ENCODE results near the gene INSR.
A peak's percentile ranks its signal among the peaks of the same experiment; 100 is the strongest.

Gene INSR

DNA sequence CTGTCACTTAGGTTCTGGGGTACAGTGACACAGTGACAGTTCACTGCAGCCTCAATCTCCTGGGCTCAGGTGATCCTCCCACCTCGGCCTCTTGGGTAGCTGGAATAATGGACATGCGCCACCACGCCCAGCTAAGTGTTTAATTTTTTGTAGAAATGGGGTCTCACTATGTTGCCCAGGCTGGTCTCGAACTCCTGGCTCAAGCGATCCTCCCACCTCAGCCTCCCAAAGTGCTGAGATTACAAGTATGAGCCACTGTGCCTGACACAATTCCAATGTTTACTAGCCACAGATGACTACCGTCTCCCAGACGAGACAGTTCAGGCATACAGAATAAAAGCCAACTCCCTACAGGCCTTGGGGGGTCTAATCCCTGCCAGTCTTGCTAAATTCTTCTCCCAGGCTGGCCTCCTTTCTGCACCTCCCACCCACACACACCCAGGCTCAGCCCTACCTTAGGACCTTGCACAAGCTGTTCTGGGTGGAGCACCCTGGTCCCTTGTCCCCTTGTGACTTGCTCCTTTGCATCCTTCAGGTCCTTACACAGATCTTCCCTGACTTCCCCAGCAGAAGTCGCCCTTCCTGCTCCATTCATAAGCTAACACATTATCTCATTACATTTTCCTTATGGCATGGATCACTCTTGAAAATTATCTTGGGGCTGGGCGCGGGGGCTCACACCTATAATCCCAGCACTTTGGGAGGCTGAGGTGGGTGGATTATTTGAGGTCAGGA, 106.4 kb downstream of the INSR start:
- H3K9me3 ChIP-seq (ENCODE audit: control insufficient read depth, low read length): no peaks in the 10 kb centered on the region
- H3K79me2 ChIP-seq: peaks cover 11% of the 10 kb centered on the region
- no peak overlapping the region for H3K27ac ChIP-seq
- no peak overlapping the region for H3K4me2 ChIP-seq (ENCODE audit: low read length)
- H3K9ac ChIP-seq: no peak overlapping the region
- no peaks in the 10 kb centered on the region for H3K27me3 ChIP-seq (ENCODE audit: control insufficient read depth, insufficient read depth, low read length)
- H3K4me3 ChIP-seq (ENCODE audit: low read depth, low read length): no peak overlapping the region
- H3K36me3 ChIP-seq (ENCODE audit: control insufficient read depth, insufficient read depth, low read length): no peaks in the 10 kb centered on the region
- H2AFZ ChIP-seq: no peak overlapping the region
- TF ChIP-seq, protein P1, sequence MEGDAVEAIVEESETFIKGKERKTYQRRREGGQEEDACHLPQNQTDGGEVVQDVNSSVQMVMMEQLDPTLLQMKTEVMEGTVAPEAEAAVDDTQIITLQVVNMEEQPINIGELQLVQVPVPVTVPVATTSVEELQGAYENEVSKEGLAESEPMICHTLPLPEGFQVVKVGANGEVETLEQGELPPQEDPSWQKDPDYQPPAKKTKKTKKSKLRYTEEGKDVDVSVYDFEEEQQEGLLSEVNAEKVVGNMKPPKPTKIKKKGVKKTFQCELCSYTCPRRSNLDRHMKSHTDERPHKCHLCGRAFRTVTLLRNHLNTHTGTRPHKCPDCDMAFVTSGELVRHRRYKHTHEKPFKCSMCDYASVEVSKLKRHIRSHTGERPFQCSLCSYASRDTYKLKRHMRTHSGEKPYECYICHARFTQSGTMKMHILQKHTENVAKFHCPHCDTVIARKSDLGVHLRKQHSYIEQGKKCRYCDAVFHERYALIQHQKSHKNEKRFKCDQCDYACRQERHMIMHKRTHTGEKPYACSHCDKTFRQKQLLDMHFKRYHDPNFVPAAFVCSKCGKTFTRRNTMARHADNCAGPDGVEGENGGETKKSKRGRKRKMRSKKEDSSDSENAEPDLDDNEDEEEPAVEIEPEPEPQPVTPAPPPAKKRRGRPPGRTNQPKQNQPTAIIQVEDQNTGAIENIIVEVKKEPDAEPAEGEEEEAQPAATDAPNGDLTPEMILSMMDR (IDR thresholded peaks at IDR 0.05): no peak
- H3K4me1 ChIP-seq: no peaks in the 10 kb centered on the region

DNA sequence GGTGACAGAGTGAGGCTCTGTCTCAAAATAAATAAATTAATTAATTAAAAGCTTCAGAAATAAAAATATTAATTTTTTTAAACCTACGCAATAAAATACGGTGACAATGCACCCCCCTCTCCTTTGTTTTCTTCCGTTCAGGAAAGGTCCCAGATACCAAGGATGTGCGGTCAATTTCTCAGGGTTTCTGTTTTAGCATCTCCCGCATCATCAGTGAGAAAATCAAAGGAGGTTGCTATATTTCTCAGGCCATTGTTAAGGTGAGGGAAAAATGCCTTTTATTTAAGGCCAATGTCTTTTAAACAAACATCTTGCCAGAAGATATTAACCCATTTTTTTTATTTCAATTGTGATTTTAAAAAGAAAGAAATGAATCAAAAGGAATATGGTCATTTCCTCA, 111.7 kb downstream of the INSR start:
- no peaks in the 10 kb centered on the region for H3K36me3 ChIP-seq (ENCODE audit: control insufficient read depth, insufficient read depth, low read length)
- no peak overlapping the region for H3K4me3 ChIP-seq (ENCODE audit: low read depth, low read length)
- no peak overlapping the region for H3K9ac ChIP-seq
- TF ChIP-seq, protein P1 (IDR thresholded peaks at IDR 0.05): no peak
- no peak overlapping the region for H2AFZ ChIP-seq
- H3K4me2 ChIP-seq (ENCODE audit: low read length): no peak overlapping the region
- H3K79me2 ChIP-seq: peaks cover 24% of the 10 kb centered on the region
- no peaks in the 10 kb centered on the region for H3K27me3 ChIP-seq (ENCODE audit: control insufficient read depth, insufficient read depth, low read length)
- H3K9me3 ChIP-seq (ENCODE audit: control insufficient read depth, low read length): no peaks in the 10 kb centered on the region
- peak overlapping the region; percentile 69 for H3K27ac ChIP-seq
- no peaks in the 10 kb centered on the region for H3K4me1 ChIP-seq

DNA sequence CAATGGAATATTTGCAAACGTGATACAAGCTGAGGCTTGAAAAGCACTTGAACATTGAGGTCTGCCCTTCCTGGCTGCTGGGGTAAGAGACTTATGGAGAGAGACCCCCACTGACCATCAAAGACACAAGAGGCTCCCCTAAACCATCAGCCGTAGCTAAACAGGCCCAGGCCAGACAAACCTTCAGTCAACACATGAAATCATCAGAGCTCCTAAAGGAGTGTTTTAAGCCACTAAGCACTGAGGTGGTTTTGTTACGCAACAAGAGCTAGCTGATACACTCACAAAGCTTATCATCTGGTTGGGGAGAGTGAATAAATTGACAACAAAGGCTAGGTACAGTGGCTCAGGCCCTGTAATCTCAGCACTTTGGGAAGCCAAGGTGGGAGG, 114.3 kb downstream of the INSR start:
- no peak overlapping the region for H3K27ac ChIP-seq
- H3K36me3 ChIP-seq (ENCODE audit: control insufficient read depth, insufficient read depth, low read length): no peaks in the 10 kb centered on the region
- H3K4me2 ChIP-seq (ENCODE audit: low read length): no peak overlapping the region
- no peaks in the 10 kb centered on the region for H3K9me3 ChIP-seq (ENCODE audit: control insufficient read depth, low read length)
- no peaks in the 10 kb centered on the region for H3K27me3 ChIP-seq (ENCODE audit: control insufficient read depth, insufficient read depth, low read length)
- no peak overlapping the region for H3K4me3 ChIP-seq (ENCODE audit: low read depth, low read length)
- no peaks in the 10 kb centered on the region for H3K4me1 ChIP-seq
- H3K9ac ChIP-seq: no peak overlapping the region
- H3K79me2 ChIP-seq: peaks cover 42% of the 10 kb centered on the region
- no peak overlapping the region for H2AFZ ChIP-seq
- TF ChIP-seq, protein P1 (IDR thresholded peaks at IDR 0.05): no peak

DNA sequence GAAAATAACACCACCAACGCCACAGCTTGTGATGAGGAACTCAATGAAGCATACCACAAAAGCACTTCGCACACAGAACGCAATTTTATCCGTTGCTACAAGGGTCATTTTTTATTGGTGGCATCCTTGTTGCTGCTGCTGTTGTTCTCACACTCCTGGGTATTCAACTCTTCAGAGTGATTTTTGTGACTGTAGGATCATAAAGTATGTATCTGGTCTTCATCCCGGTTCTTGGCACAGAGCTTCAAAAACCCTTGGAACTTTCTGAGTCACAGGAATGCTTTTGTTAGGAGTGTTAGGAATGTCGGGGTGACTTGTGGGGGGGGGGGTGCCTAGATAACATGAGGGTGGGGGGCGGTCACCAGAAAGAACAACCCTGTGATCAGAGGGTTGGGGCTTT, 116.3 kb downstream of the INSR start:
- Histone ChIP-seq H3K79me2 (peaks cover 37% of the 10 kb centered on the region), H3K9me3 (ENCODE audit: control insufficient read depth, low read length) (no peaks in the 10 kb centered on the region), H3K36me3 (ENCODE audit: control insufficient read depth, insufficient read depth, low read length) (no peaks in the 10 kb centered on the region), H2AFZ (no peak overlapping the region), H3K4me2 (ENCODE audit: low read length) (no peak overlapping the region), H3K27me3 (ENCODE audit: control insufficient read depth, insufficient read depth, low read length) (no peaks in the 10 kb centered on the region), H3K9ac (no peak overlapping the region), H3K4me3 (ENCODE audit: low read depth, low read length) (no peak overlapping the region), H3K4me1 (no peaks in the 10 kb centered on the region), H3K27ac (no peak overlapping the region)
- TF ChIP-seq, protein P1 (IDR thresholded peaks at IDR 0.05): no peak

DNA sequence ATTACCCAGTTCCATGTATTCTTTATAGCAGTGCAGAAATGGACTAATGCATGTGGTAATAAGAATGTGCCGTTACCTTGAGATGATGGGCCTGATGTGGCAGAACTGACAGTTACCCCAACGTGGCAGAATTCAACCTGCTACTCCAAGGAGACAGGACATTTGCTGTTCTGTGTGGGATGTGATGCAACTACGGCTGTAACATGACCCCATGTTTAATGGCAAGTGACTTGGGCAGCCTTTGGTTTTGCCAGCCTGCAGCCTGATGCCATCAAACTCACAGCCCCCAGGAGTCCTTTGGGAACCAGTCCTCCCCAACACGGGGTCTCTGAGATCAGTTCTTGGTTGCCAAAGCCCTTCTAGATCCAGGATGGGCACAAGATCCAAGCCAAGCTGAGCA, 117.4 kb downstream of the INSR start:
- H3K36me3 ChIP-seq (ENCODE audit: control insufficient read depth, insufficient read depth, low read length): no peaks in the 10 kb centered on the region
- H3K27me3 ChIP-seq (ENCODE audit: control insufficient read depth, insufficient read depth, low read length): no peaks in the 10 kb centered on the region
- TF ChIP-seq, protein P1 (IDR thresholded peaks at IDR 0.05): no peak
- no peak overlapping the region for H3K9ac ChIP-seq
- H3K9me3 ChIP-seq (ENCODE audit: control insufficient read depth, low read length): no peaks in the 10 kb centered on the region
- no peak overlapping the region for H2AFZ ChIP-seq
- no peaks in the 10 kb centered on the region for H3K4me1 ChIP-seq
- H3K27ac ChIP-seq: no peak overlapping the region
- H3K4me2 ChIP-seq (ENCODE audit: low read length): no peak overlapping the region
- H3K4me3 ChIP-seq (ENCODE audit: low read depth, low read length): no peak overlapping the region
- peaks cover 37% of the 10 kb centered on the region for H3K79me2 ChIP-seq

Data from parathyroid adenoma (tissue), 2 donors.